Uterus (tissue), 4 donors: ENCODE results near the gene NDNF. TPM values are rescaled to one million over a fixed set of nuclear protein-coding genes. Genes with fewer than 3 reads are reported as not detected.

Source experiments
- DNase-seq, 2 donors: peaks; one replicate each; pipeline ENCODE4 v3.0.0-alpha.2; 2019 to 2020
- H3K27ac ChIP-seq, 2 donors: fragments of 200-600 bp; sonication (generic); 1 replicate in 1 of 2; 2 replicates in 1 of 2; pipeline ENCODE4 v1.5.1; 2016 to 2018
- H3K27me3 ChIP-seq, 2 donors: fragments of 200-600 bp; sonication (generic); one replicate each; pipeline ENCODE4 v1.5.1; 2018 to 2019; ENCODE audit warnings: control low read depth in 1 of 2
- H3K36me3 ChIP-seq, 2 donors: fragments of 200-600 bp; sonication (generic); one replicate each; pipeline ENCODE4 v1.5.1; 2019; ENCODE audit warnings: control low read depth in 1 of 2
- H3K4me1 ChIP-seq, 2 donors: fragments of 200-600 bp; sonication (generic); one replicate each; pipeline ENCODE4 v1.5.1; 2018 to 2019; ENCODE audit warnings: control low read depth in 1 of 2
- H3K4me3 ChIP-seq, 2 donors: fragments of 200-600 bp; sonication (generic); 1 replicate in 1 of 2; 2 replicates in 1 of 2; pipeline ENCODE4 v1.5.1; 2018 to 2019; ENCODE audit warnings: mild to moderate bottlenecking in 1 of 2
- H3K9me3 ChIP-seq, 2 donors: fragments of 200-600 bp; sonication (generic); one replicate each; pipeline ENCODE4 v1.5.1; 2019; ENCODE audit warnings: control low read depth in 1 of 2
- POLR2A ChIP-seq, 2 donors: fragments of 450-650 bp; IDR thresholded peaks; one replicate each; pipeline ENCODE4 v1.6.1; 2016; ENCODE audit warnings: antibody characterized with exemption in 2 of 2, mild to moderate bottlenecking in 1 of 2, moderate library complexity in 1 of 2
- intact Hi-C: fragments of 100-400 bp; cut with DNase I; formaldehyde crosslinking; loops from one replicate; pipeline ENCODE4 v1.15.1; 2023; ENCODE audit warnings: low total_unique reads
- total RNA-seq, 4 donors: library from RNA; depleted of rRNA in 3 of 4; stranded (reverse); fragments of >200 nt in 3 of 4; gene quantifications; one replicate each; pipeline versions ENCODE4 v1.1.0 to v1.2.4, GENCODE V29; 2014 to 2023
- TF ChIP-seq, protein P1 (sequence below), 4 experiments: fragments of 200-600 bp in 2 of 4; fragments of 450-650 bp in 2 of 4; sonication (generic) in 2 of 4; IDR thresholded peaks; one replicate each; pipeline ENCODE4 v1.5.1; 2016 to 2019; ENCODE audit warnings: antibody characterized with exemption in 4 of 4, mild to moderate bottlenecking in 2 of 4, moderate library complexity in 1 of 4
- donor health status: DM: yes; HTN: yes; CAD: no.

Gene NDNF, protein sequence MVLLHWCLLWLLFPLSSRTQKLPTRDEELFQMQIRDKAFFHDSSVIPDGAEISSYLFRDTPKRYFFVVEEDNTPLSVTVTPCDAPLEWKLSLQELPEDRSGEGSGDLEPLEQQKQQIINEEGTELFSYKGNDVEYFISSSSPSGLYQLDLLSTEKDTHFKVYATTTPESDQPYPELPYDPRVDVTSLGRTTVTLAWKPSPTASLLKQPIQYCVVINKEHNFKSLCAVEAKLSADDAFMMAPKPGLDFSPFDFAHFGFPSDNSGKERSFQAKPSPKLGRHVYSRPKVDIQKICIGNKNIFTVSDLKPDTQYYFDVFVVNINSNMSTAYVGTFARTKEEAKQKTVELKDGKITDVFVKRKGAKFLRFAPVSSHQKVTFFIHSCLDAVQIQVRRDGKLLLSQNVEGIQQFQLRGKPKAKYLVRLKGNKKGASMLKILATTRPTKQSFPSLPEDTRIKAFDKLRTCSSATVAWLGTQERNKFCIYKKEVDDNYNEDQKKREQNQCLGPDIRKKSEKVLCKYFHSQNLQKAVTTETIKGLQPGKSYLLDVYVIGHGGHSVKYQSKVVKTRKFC
- total RNA-seq: 10 to 100 TPM in 1 of 4 donors, 1 to 10 TPM in 3; 1.5 to 10.9 (median 8.0) TPM

DNA sequence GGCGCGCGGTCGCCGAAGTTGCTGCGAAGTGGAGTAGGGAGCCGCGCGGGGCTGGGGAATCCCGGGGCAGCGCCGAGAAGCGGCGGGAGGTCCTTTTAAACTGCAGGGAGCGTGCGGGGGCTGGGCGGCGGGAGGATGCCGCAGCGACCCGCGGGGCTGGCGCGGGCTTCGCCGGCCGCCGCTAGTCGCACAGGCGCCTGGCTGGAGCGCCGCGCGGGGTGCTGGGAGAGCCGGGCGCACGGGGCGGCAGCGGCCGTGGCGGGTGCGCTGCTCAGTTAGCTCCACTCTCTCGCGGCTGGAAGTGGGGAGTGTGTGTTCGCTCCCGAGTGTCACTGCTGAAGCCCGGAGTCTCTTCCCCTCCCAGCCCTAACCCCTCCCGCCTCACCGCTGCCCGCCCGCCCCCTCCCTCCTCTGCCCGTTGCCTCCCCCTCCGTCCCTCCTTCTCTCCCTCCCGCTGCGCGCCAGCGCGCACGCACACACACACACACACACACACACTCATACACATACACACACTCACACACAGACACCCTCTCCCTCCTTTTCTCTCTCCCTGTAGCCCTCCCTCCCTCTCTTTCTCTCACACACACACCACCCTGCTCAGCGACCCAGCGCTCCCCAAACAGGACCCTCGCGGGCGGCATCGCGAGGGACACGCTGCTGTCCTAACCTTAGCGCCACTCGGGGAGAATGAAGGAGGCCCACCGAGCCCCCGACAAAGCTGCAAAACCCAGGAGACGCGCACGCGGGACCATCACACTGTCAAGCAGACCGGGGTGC lies at the start of gene NDNF:
Gene NDNF (minus strand): TSS at position 312 of the 780 bp plus-strand sequence. CDS start 26,698 bp downstream, outside the sequence.
- Histone ChIP-seq H3K4me3 (peak within 1 kb of the TSS; percentile 36 to 49), H3K36me3 (no peaks in the 10 kb centered on the region), H3K9me3 (no peaks in the 10 kb centered on the region), H3K4me1 (no peaks in the 10 kb centered on the region), H3K27me3 (no peaks in the 10 kb centered on the region), H3K27ac (peak within 1 kb of the TSS in 1 of 2 donors; percentile 55)
- intact Hi-C loops: no loop called here
- peak; percentile 13 to 15 for DNase-seq
- TF ChIP-seq, protein P1, sequence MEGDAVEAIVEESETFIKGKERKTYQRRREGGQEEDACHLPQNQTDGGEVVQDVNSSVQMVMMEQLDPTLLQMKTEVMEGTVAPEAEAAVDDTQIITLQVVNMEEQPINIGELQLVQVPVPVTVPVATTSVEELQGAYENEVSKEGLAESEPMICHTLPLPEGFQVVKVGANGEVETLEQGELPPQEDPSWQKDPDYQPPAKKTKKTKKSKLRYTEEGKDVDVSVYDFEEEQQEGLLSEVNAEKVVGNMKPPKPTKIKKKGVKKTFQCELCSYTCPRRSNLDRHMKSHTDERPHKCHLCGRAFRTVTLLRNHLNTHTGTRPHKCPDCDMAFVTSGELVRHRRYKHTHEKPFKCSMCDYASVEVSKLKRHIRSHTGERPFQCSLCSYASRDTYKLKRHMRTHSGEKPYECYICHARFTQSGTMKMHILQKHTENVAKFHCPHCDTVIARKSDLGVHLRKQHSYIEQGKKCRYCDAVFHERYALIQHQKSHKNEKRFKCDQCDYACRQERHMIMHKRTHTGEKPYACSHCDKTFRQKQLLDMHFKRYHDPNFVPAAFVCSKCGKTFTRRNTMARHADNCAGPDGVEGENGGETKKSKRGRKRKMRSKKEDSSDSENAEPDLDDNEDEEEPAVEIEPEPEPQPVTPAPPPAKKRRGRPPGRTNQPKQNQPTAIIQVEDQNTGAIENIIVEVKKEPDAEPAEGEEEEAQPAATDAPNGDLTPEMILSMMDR (IDR thresholded peaks at IDR 0.05): no peak
- TF ChIP-seq POLR2A (IDR thresholded peaks at IDR 0.05): no peak

DNA sequence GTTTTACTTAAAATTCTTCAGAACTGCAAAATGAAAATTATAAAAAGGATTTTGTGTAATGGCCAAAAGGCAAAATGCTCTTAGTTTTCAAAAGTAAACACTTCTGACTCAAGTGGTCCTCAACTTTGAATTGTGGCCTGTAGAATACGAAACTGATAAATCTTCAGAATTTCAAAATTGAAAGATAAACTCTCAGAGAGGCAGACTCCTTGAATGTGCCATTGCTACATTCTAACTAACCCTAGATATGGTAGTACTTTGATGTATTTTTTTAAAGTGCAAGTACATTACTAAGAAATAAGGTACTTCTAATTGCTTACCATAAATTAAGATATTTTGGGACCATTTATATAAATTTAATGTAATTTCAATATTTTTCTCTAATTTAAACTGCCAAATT lies 47.4 kb upstream of the NDNF start:
- no peaks in the 10 kb centered on the region for H3K9me3 ChIP-seq
- TF ChIP-seq, protein P1 (IDR thresholded peaks at IDR 0.05): no peak
- no peak for TF ChIP-seq POLR2A (IDR thresholded peaks at IDR 0.05)
- no peaks in the 10 kb centered on the region for H3K36me3 ChIP-seq
- H3K4me3 ChIP-seq: no peak overlapping the region
- DNase-seq: no peak
- H3K27me3 ChIP-seq: no peaks in the 10 kb centered on the region
- intact Hi-C loops: no loop called here
- no peak overlapping the region for H3K27ac ChIP-seq
- H3K4me1 ChIP-seq: no peaks in the 10 kb centered on the region

DNA sequence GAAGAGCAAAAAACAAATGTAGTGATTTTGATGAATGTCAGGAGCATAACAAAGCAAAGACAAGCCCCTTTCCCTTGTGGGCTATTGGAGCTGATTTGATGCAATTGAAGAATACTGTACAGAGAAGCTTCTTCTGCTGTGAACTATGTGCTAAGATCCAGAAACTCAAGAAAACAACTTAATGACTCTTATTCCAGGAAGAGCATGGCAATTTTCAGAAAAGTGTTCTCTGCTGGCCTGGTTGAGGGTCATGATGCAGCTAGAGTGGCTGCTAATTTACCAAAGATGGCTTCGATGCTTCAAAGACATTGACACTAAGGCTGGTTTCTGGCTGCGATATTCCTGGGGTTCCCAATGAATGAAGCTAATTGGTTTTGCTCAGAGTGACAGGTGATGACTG lies 46.0 kb upstream of the NDNF start:
- Histone ChIP-seq H3K4me1 (no peaks in the 10 kb centered on the region), H3K4me3 (no peak overlapping the region), H3K36me3 (no peaks in the 10 kb centered on the region), H3K27ac (no peak overlapping the region), H3K27me3 (no peaks in the 10 kb centered on the region), H3K9me3 (no peaks in the 10 kb centered on the region)
- TF ChIP-seq, protein P1 (IDR thresholded peaks at IDR 0.05): no peak
- TF ChIP-seq POLR2A (IDR thresholded peaks at IDR 0.05): no peak
- no peak for DNase-seq
- intact Hi-C loops: no loop called here

DNA sequence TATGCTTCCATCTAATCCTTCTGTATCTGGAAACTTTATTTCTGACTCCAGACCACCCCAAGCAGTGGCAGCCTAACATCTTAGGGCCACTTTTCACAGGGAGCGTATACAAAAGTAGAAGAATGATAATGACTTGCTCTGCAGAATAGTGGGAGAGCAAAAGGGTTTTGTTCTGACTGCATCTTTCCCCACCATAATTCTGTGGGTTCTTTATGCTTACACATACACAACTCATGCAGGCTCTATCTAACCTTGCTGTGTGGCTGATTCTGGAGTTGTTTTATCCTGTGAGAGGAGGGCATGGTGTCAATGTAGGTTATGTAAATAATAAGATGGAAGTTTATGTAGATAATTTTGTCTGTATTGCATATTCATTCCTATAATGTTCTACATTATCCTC lies 42.4 kb upstream of the NDNF start:
- no peak overlapping the region for H3K4me3 ChIP-seq
- intact Hi-C loops: no loop called here
- no peak for DNase-seq
- TF ChIP-seq POLR2A (IDR thresholded peaks at IDR 0.05): no peak
- TF ChIP-seq, protein P1 (IDR thresholded peaks at IDR 0.05): no peak
- no peaks in the 10 kb centered on the region for H3K27me3 ChIP-seq
- H3K4me1 ChIP-seq: no peaks in the 10 kb centered on the region
- no peaks in the 10 kb centered on the region for H3K36me3 ChIP-seq
- H3K27ac ChIP-seq: no peak overlapping the region
- no peaks in the 10 kb centered on the region for H3K9me3 ChIP-seq
